ENCODE data around the gene ZNG1B.
"Not testable (repeated sequence)": the region's sequence is repeated elsewhere in the genome, so short reads cannot be mapped to it uniquely, and the experiment has no call there.

- not testable (repeated sequence) for TF ChIP-seq POLR2AphosphoS5 (IDR thresholded peaks at IDR 0.05; ENCODE audit: insufficient read depth in 1 of 2, low read depth in 1 of 2)
- TF ChIP-seq, protein P1, sequence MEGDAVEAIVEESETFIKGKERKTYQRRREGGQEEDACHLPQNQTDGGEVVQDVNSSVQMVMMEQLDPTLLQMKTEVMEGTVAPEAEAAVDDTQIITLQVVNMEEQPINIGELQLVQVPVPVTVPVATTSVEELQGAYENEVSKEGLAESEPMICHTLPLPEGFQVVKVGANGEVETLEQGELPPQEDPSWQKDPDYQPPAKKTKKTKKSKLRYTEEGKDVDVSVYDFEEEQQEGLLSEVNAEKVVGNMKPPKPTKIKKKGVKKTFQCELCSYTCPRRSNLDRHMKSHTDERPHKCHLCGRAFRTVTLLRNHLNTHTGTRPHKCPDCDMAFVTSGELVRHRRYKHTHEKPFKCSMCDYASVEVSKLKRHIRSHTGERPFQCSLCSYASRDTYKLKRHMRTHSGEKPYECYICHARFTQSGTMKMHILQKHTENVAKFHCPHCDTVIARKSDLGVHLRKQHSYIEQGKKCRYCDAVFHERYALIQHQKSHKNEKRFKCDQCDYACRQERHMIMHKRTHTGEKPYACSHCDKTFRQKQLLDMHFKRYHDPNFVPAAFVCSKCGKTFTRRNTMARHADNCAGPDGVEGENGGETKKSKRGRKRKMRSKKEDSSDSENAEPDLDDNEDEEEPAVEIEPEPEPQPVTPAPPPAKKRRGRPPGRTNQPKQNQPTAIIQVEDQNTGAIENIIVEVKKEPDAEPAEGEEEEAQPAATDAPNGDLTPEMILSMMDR (IDR thresholded peaks at IDR 0.05): not testable (repeated sequence)
Observed at GRCh38 chr2:113532991-113533390, 95.5 kb downstream of the ZNG1B start.
